ENCODE data around the gene RARRES1.

Gene RARRES1

GRCh38 chr3:158735296-158736033 is 3.2 kb upstream of the RARRES1 start:
- no peak for DNase-seq (ENCODE audit: low read depth)

GRCh38 chr3:158733656-158734055 is 1.4 kb upstream of the RARRES1 start:
- no peak for DNase-seq (ENCODE audit: low read depth)

- DNase-seq (ENCODE audit: low read depth): no peak
These were observed 571 bp upstream of the RARRES1 start for GRCh38 chr3:158732856-158733200.

- DNase-seq (ENCODE audit: low read depth): no peak
These were observed 771 bp downstream of the RARRES1 start for GRCh38 chr3:158731486-158731885.

- no peak for DNase-seq (ENCODE audit: low read depth)
These were observed 3.4 kb downstream of the RARRES1 start for GRCh38 chr3:158728851-158729250.

GRCh38 chr3:158728061-158728377 is 4.2 kb downstream of the RARRES1 start:
- no peak for DNase-seq (ENCODE audit: low read depth)

- peak; percentile 25 for DNase-seq (ENCODE audit: low read depth)
These were observed 4.8 kb downstream of the RARRES1 start for GRCh38 chr3:158727206-158728060.

GRCh38 chr3:158725348-158726011 is 6.8 kb downstream of the RARRES1 start:
- DNase-seq (ENCODE audit: low read depth): no peak

GRCh38 chr3:158723991-158724390 is 8.3 kb downstream of the RARRES1 start:
- DNase-seq (ENCODE audit: low read depth): no peak

- DNase-seq (ENCODE audit: low read depth): no peak
These were observed 10.1 kb downstream of the RARRES1 start for GRCh38 chr3:158722108-158722507.

GRCh38 chr3:158718490-158719170 is 13.6 kb downstream of the RARRES1 start:
- no peak for DNase-seq (ENCODE audit: low read depth)

- no peak for DNase-seq (ENCODE audit: low read depth)
These were observed 14.7 kb downstream of the RARRES1 start for GRCh38 chr3:158717576-158717975.

GRCh38 chr3:158713094-158713499 is 19.2 kb downstream of the RARRES1 start:
- no peak for DNase-seq (ENCODE audit: low read depth)

- no peak for DNase-seq (ENCODE audit: low read depth)
These were observed 19.8 kb downstream of the RARRES1 start for GRCh38 chr3:158712443-158712842.

GRCh38 chr3:158711886-158712285 is 20.4 kb downstream of the RARRES1 start:
- no peak for DNase-seq (ENCODE audit: low read depth)

GRCh38 chr3:158710601-158711000 is 21.7 kb downstream of the RARRES1 start:
- DNase-seq (ENCODE audit: low read depth): no peak

- no peak for DNase-seq (ENCODE audit: low read depth)
These were observed 22.6 kb downstream of the RARRES1 start for GRCh38 chr3:158709666-158710083.

- no peak for DNase-seq (ENCODE audit: low read depth)
These were observed 28.7 kb downstream of the RARRES1 start for GRCh38 chr3:158703566-158703965.

- no peak for DNase-seq (ENCODE audit: low read depth)
These were observed 29.3 kb downstream of the RARRES1 start for GRCh38 chr3:158702815-158703481.

- DNase-seq (ENCODE audit: low read depth): no peak
These were observed 30.7 kb downstream of the RARRES1 start for GRCh38 chr3:158701420-158702065.

- no peak for DNase-seq (ENCODE audit: low read depth)
These were observed 31.7 kb downstream of the RARRES1 start for GRCh38 chr3:158700559-158700958.

All from T follicular helper cell (primary cell).